Measurements from ENCODE around the gene BEND5.

DNA sequence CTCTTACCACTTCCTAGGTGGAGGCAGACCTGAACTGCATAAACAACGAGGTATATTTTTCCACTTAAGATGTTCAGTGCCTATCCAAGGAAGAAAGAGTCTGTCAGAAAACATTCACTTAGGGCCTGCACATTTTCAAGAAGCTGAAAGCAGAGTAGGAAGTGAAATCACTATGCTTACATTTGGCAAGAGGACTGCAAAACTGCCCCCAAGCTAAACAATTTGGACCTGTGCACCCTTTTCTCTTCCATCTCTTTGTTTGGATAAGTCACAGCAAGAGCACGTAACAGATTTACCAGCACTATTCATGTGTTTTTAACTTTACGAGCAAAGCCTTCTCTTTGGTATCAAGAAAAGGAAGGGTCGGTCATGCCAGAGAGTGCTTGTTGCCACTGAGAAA lies 13.2 kb upstream of the BEND5 start:
- TF ChIP-seq, protein P1, sequence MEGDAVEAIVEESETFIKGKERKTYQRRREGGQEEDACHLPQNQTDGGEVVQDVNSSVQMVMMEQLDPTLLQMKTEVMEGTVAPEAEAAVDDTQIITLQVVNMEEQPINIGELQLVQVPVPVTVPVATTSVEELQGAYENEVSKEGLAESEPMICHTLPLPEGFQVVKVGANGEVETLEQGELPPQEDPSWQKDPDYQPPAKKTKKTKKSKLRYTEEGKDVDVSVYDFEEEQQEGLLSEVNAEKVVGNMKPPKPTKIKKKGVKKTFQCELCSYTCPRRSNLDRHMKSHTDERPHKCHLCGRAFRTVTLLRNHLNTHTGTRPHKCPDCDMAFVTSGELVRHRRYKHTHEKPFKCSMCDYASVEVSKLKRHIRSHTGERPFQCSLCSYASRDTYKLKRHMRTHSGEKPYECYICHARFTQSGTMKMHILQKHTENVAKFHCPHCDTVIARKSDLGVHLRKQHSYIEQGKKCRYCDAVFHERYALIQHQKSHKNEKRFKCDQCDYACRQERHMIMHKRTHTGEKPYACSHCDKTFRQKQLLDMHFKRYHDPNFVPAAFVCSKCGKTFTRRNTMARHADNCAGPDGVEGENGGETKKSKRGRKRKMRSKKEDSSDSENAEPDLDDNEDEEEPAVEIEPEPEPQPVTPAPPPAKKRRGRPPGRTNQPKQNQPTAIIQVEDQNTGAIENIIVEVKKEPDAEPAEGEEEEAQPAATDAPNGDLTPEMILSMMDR (IDR thresholded peaks at IDR 0.05 in 4 of 5, conservative IDR thresholded peaks at IDR 0.05 in 1 of 5): no peak
- TF ChIP-seq POLR2A (IDR thresholded peaks at IDR 0.05): no peak

Data from gastrocnemius medialis (tissue), 4 donors.